Measurements from ENCODE around the gene PDK4.
"Not testable (repeated sequence)": the region's sequence is repeated elsewhere in the genome, so short reads cannot be mapped to it uniquely, and the experiment has no call there.

The PDK4 gene

DNA sequence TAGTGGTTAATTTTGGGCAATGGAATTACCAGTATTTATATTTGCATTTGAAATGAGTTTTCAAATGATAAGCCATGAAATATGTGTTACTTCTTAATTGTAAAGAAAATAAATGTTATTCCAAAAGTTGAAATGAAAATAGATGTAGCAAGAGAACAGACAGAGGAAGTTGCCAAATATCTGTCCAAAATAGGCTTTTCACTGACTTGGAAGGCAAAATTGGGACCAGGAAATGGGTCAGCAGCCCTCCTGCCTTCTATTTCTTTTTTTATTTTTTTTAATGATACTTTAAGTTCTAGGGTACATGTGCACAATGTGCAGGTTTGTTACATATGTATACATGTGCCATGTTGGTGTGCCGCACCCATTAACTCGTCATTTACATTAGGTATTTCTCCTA lies 8.1 kb upstream of the PDK4 start:
- not testable (repeated sequence) for DNase-seq

- no peak for DNase-seq
These were observed 6.1 kb upstream of the PDK4 start for GRCh38 chr7:95602421-95602820.

DNA sequence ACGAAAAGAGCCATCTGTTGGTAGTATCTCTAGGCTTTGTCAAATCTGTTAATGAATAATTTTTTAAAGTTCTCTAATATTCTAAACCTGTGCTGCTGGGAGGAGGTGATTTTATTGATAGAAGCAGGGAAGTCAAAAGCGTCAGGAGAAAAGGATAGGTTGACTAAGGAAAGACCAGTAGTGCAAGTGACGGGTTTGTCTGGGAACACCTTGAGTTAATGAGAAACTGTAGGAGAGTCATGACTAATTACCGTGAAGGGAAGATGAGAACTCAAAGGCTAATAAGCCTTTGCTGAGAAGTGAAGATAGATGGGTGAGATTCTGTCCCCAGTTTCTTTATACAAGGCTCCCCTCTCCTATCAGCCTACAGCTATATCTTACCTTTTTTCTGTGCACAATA lies 5.0 kb upstream of the PDK4 start:
- DNase-seq: no peak

DNA sequence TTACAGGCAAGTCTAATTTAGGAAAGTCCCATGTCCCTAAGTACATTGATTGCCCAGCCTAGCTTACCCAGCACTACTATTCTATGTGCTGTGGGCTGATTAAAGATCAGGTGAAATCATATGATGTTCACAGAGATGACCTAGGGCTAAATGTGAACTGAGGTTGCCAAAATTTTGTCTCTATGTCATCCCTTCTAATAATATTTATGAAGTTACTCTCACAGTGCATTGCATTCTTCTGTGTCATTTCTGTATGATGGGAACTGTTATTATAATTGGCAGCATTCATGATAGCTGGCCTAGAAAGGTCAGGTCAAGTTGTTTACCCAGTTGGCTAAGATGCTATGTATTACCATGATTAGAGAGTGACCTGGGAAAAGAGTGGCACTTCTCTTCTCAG lies 2.8 kb upstream of the PDK4 start:
- no peak for DNase-seq

- DNase-seq: no peak
These were observed 2.2 kb upstream of the PDK4 start for GRCh38 chr7:95598511-95598910.

- DNase-seq: no peak
These were observed 544 bp downstream of the PDK4 start for GRCh38 chr7:95595746-95596197.

GRCh38 chr7:95594185-95594584 lies 2.1 kb downstream of the PDK4 start:
- no peak for DNase-seq

DNA sequence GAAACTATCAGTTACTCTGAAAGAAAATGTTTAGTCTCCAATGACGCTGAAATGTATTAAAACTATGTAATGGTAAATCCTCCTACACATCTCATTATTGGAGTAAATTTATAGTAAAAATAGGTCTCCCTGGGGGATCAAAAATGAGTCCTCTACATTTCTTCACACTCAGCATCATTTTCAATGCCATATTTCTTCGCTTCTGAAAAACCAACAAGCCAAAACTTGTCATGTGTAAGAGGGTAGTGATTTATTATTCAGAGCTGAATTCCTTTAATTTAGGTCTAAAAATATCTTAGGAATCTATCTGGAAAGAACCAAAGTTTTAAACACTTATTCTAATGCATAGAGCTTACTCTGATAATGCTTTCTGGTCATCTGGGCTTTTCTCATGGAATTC lies 3.0 kb downstream of the PDK4 start:
- no peak for DNase-seq

DNA sequence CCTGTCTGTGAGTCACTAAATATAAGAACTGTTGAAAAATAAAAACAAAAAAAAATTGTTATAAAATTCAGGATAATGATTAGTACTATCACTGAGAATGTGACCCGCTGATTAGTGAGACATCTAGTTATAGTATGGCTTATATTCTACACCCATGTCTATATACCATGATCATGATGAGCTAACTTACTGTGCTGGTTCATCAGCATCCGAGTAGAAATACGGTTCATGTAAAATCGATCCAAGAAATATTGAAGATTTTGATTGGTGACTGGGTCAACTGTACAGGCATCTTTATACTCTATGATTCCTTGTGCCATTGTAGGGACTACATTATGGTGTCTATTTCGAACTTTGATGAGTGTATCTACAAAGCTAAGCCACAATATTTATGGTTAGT lies 3.7 kb downstream of the PDK4 start:
- no peak for DNase-seq

- no peak for DNase-seq
These were observed 5.7 kb downstream of the PDK4 start for GRCh38 chr7:95590387-95591248.

DNA sequence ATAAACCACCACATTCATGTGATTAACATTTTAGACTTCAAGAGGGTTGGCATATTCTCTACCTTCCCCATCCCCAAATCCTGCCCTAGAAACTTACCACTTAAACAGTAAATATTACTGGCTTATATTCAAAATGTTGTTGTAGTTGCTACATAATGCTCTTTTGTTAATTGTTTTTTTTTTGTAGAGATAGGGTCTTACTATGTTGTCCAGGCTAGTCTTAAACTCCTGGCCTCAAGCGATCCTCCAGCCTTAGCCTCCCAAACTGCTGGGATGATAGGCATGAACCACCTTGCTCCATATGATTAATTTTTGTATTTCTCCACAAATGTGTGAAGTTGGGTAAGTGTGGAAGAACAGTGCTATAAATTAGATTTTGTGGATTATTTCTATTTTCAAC lies 6.5 kb downstream of the PDK4 start:
- DNase-seq: no peak

- DNase-seq: no peak
These were observed 7.3 kb downstream of the PDK4 start for GRCh38 chr7:95589031-95589430.

DNA sequence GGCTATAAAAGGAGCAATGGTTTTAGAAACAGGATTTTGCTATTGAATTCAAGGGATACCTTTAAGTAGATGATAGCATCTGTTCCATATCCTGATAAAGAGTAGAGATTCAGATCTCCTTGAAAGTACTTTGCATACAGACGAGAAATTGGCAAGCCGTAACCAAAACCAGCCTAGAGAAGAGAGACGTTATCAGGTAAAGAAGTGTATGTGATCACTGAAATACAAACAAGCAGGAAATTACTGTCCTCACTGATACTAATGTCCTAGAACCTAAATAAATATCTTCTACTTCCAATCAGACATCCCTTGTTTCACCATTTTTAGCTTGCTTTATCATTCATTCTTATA lies 9.4 kb downstream of the PDK4 start:
- DNase-seq: no peak

GRCh38 chr7:95585426-95585789 lies 10.9 kb downstream of the PDK4 start:
- no peak for DNase-seq

DNA sequence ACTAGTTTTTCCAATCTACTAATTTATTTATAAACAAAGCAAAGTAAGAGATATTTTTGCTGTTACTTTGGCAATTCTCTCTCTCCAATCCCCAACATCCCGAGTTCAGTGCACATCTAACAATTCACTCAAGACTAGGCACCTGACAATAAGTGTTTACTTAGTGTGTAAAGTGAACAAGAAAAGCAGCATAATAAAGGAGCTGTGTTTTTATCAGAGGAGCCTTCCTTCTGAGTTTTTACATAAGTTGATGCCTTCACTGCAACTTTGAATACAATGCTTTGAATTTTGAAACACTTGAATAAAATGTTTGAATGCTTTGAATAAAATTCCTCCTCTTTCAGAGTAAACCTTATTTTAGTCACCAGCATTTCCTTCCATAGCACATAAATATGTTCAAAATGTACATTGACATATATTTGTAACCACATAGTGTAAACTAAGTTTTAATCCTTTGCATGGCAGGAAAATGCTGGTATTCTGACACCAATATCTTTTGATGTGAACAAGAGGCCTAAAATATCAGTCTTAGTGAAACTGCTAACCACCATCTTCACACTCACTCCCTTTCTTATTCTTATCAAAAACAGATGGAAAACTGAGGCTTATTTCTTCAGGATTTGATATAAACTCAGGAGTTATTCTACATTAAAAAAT lies 11.4 kb downstream of the PDK4 start:
- no peak for DNase-seq

DNA sequence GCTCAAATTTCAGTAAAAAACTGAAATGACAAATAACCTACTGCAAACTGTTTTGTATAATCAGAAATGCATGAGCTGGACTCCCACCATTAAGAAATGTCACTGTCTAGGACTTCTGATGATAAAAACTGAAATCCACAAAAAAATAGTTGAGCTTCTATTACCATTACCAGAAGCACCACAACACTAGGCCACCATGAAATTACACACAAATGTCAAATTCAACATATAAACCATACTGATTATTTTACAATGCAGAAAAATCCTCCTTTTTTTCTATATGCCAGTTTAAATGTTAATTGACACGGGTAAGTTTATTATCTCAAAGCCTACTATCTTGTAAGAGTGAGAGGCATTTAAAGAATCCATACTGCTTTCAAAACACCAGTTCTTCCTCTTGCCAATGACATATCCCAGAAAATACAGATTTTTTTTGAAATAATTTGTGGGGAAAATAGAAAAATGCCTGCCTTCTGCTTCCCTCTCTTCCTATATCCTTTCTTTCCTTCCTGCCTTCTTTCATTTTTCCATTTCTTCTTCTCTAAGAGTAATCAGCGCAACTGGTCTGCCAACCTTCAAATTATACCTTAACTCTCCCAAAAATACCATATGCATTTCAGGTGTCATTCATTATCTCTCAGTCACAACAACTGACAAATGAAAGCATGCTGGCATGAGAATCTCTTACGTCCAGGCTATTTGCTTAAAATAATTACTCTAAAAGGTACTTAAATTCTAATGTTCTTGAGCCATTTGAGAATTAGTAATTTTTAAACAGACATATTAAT lies 12.3 kb downstream of the PDK4 start:
- DNase-seq: no peak

GRCh38 chr7:95582578-95583293 lies 13.6 kb downstream of the PDK4 start:
- DNase-seq: no peak

DNA sequence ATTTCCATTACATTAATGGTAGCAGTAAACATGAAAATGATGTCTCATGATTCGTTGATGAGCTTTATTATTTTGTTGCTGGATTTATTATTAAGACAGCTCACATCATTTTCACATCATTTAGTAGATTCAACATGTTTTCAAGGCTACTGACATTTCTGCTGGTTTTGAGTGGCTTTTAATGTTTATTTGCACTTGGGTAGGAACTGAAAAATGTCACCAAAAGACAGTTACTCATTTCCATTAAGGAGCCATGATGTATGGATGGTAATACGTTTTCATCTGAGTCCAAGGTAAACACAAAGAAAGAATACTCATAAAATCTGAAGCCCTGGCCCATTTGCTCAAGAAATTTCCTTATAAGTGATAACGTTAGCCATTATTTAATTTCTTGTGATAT lies 14.8 kb downstream of the PDK4 start:
- DNase-seq: no peak

GRCh38 chr7:95579318-95579717 lies 17.0 kb downstream of the PDK4 start:
- no peak for DNase-seq

GRCh38 chr7:95578299-95578855 lies 17.9 kb downstream of the PDK4 start:
- no peak for DNase-seq

DNA sequence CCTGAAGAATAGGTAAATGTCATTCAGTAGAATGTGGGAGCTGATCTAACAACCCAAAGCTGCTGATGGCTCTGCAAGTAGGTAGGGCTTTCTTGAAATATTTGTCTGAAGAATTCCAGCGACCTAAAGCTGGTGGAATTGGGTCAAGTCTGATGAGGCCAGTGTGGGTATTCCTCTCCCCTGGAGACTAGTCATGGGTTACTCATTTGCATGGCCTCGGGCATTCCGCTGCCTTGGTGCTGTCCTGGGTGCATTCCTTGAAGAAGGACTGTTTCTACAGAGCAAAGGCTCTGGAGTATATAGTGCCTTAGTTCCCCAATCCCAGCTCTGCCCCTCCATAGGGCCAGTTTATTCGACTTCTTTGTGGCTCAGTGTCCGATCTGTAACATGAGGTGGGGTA lies 19.2 kb downstream of the PDK4 start:
- no peak for DNase-seq

DNA sequence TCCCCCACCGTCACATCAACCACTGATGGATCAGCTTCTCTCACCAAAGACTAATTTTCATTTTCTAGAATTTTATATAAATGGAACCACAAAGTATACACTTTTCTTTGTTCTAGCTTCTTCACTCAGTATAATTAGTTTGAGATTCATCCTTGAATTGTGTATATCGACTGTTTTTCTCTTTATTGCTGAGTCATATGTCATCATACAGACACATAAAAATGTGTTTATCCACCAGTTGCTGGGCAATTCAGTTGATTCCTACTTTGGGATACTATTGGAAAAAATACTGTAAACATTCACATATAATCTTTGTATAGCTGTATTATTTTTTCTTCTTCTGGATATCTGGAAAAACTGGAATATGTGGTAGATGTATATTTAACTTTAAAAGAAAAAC lies 26.6 kb downstream of the PDK4 start:
- no peak for DNase-seq

DNA sequence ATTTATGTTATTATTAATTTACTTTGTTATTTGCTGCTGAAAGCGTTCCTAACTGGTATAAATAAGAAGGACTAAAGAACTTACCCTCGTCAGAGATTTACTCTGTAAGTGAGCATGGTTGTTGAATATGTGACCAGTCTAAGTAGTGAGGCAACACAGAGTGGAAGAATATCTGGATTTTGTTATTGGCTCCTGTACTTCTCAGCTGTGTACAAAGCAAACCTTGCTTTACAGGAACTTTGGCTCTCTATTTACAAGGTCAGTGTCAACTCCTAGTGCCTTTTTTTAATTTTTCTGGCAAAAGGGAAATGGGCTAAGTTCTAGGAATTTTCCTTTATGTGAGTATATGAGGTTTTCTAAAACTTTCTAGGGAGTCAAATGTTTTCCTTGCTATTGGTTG lies 35.6 kb downstream of the PDK4 start:
- no peak for DNase-seq

Measured in activated CD4-positive, CD25-positive, alpha-beta regulatory T cell treated with anti-CD3 and anti-CD28 coated beads, Interleukin-2, amount 50 U/mL, for 72 hours (primary cell).